ENCODE results near the gene COL18A1.

COL18A1 gene

DNA sequence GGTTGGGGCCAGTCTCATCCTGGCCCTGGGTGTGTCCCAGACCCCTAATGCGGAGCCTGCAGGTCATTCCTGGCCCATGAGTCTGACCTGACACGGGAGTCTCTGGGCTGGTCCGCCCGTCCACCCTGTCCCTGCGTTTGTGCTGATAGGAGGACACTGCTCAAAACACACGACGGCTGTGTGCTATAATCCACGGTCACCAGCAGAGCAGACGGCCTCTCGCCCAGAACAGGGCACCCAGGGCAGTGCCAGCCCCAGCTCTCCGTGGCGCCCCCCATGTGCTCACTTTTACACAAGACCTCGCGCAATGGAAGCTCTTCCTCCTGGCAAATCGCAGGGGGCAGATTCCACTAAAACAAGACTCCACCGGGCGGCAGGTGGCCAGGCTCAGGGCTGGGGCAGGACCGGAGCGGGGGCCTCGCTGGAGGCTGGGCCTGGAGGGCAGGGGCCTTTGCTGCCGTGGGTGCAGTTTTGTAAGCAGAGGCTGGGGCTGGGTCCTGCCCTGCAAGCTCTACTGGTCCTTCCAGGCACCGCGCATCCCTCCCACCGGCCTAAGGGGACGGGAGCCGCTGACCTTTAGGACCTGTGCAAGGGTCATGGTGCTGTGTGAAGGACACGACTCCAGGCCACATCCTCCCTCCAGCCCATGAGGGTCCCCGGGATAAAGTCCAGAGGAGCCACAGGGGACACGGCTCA is 147.9 kb downstream of the COL18A1 start:
- TF ChIP-seq, protein P1, sequence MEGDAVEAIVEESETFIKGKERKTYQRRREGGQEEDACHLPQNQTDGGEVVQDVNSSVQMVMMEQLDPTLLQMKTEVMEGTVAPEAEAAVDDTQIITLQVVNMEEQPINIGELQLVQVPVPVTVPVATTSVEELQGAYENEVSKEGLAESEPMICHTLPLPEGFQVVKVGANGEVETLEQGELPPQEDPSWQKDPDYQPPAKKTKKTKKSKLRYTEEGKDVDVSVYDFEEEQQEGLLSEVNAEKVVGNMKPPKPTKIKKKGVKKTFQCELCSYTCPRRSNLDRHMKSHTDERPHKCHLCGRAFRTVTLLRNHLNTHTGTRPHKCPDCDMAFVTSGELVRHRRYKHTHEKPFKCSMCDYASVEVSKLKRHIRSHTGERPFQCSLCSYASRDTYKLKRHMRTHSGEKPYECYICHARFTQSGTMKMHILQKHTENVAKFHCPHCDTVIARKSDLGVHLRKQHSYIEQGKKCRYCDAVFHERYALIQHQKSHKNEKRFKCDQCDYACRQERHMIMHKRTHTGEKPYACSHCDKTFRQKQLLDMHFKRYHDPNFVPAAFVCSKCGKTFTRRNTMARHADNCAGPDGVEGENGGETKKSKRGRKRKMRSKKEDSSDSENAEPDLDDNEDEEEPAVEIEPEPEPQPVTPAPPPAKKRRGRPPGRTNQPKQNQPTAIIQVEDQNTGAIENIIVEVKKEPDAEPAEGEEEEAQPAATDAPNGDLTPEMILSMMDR (conservative IDR thresholded peaks at IDR 0.05; ENCODE audit: control insufficient read depth, insufficient read depth, low read depth, low read length) = no peak
- H3K4me3 ChIP-seq (ENCODE audit: control insufficient read depth, low read depth, low read length) = no peak overlapping the region
- no peak for DNase-seq (ENCODE audit: low read depth)

DNA sequence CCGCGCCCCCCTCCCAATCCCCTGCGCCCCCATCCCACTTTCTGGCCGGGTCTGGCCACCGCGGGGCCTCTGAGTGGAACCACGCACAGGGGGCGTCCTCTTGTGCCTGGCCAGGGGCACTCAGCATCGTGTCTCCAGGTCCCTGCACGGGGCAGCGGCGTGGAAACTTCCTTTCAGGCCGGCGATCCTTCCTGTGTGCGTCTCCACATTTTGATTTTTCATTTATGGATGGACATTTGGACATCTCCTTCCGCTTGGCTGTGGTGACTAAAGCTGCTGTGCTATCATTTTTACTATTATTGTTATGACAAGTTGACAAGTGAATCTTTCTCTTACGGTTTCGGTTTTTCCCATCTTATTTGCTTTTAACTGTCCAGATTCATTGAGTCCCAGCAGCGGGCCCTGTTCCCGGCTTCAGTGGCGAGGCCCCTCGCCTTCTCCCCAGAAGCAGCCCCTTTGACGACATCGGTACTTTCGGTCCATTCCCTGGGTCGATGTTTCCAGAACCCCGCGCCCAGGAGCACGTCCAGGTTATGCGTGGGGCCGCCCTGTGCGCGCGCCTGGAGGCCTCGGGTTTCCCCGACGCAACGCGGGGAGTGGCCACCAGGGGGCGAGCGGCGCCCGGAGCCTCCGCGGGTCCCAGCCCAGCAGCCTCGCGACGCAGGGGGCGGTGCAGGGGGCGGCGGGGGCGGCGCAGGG is 149.7 kb downstream of the COL18A1 start:
- TF ChIP-seq, protein P1 (conservative IDR thresholded peaks at IDR 0.05; ENCODE audit: control insufficient read depth, insufficient read depth, low read depth, low read length) = no peak
- H3K4me3 ChIP-seq (ENCODE audit: control insufficient read depth, low read depth, low read length) = peak overlapping the region; percentile 50
- peak; percentile 54 for DNase-seq (ENCODE audit: low read depth)

DNA sequence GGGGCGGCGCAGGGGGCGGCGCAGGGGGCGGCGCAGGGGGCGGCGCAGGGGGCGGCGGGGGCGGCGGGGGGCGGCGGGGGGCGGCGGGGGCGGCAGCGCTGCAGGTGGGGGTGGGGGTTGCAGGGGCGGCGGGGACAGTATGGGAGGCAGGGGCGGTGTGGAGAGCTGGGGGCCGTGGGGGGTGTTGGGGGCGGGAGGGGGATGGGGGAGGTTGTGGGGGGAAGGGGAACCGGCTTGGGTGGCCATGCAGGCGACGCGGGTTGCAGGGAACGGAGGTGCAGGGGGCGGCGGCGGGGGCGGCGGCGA is 150.2 kb downstream of the COL18A1 start:
- no peak overlapping the region for H3K4me3 ChIP-seq (ENCODE audit: control insufficient read depth, low read depth, low read length)
- DNase-seq (ENCODE audit: low read depth) = peak; percentile 35
- TF ChIP-seq, protein P1 (conservative IDR thresholded peaks at IDR 0.05; ENCODE audit: control insufficient read depth, insufficient read depth, low read depth, low read length) = no peak

DNA sequence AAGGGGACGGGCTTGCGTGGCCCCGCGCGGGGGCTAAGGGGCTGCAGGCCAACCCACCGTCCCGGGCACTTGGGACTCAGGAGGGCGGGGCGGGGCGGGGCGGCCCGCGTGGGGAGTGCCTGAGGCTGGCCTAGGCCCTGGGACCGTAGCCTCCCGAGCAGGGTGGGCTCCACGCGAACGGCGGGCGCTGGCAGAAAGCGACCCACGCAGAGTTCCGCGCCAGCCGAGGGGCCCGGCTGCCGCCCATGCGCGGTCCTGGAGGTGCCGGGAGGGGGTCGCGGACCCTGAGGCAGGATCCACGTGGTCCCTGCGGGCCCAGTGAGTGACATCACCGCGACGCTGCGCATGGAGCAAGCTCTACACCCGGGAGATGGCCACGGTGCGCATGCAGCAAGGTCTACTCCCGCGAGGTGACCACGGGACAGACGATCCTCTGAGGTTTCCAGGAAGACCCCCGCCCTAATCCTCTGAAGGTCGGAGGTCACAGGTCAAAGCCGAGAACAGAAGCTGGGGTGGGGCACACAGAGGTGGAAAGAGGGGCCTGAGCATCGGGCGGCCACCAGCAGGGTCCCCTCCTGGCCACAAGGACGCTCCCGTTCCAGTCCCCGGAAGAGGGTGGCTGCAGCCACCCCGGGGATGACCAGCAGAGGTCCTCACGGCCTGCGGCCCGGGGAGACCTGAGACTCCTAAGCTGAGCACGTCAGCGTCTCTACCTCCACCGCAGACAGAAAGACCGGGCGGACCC is 150.8 kb downstream of the COL18A1 start:
- peak overlapping the region; percentile 40 for H3K4me3 ChIP-seq (ENCODE audit: control insufficient read depth, low read depth, low read length)
- TF ChIP-seq, protein P1 (conservative IDR thresholded peaks at IDR 0.05; ENCODE audit: control insufficient read depth, insufficient read depth, low read depth, low read length) = peak; percentile 69
- peak; percentile 81 for DNase-seq (ENCODE audit: low read depth)

DNA sequence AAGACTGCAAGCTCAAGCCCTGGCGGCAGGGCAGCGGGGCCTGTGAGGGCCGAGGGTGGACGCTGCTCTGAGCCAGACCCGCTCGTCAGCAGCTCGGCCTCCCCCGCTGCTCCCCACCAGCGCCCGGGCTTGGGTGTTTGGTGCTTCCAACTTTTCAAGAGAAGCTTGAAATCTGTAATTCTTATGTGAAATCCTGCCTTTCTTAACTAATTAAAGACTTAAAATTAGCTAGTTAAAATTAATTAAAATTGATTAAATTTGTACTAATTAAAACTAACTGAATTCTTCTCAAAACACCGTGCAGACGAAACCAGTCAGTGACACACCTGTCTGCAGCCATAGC is 151.3 kb downstream of the COL18A1 start:
- TF ChIP-seq, protein P1 (conservative IDR thresholded peaks at IDR 0.05; ENCODE audit: control insufficient read depth, insufficient read depth, low read depth, low read length) = no peak
- H3K4me3 ChIP-seq (ENCODE audit: control insufficient read depth, low read depth, low read length) = no peak overlapping the region
- DNase-seq (ENCODE audit: low read depth) = no peak

DNA sequence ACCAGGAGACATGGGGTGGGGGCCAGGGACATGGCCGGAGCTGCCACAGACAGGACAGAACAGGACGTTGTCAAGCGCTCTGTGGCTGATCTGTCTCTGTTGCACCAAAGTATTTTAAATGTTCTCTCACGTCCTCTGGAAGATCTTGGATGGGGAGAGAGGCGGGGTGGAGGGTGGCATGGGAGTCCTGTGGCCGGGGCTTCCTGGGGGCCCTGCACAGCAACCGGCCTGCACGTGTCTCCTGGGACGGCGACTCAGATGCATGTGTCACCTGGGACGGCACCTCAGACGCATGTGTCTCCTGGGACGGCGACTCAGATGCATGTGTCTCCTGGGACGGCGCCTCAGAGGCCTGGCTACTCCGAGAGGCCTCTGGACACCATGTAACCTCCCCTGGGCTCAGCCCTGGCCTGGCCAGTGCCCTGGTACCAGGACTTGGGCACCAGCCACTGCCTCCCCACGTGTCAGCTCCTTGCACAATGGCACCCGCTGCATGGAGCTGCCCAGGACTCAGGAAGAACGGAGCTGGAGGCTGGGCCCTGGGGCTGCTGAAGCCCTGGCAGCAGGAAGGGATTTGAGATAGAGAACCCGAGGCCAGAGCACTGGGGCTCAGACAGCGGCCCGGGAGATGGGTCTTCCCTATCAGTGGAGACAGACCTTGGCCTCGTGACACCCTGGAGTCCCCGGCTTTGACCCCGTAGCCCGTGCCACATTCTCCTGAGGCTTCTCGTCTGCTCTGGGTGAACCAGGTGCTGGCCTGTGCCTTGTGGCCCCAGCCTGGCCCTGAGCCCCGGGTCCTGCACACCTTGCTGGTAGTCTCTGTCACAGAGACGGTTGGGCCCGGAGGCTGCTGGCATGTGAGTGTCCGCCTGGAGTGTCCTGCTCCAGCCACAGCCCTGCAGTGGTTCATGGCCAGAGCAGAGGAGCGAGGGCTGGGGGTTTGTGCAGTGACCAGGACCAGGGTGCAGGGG is 152.0 kb downstream of the COL18A1 start:
- TF ChIP-seq, protein P1 (conservative IDR thresholded peaks at IDR 0.05; ENCODE audit: control insufficient read depth, insufficient read depth, low read depth, low read length) = no peak
- no peak overlapping the region for H3K4me3 ChIP-seq (ENCODE audit: control insufficient read depth, low read depth, low read length)
- peak; percentile 47 for DNase-seq (ENCODE audit: low read depth)

Data from fibroblast of mammary gland (primary cell).